Measurements from ENCODE around the gene EDARADD.

The EDARADD gene

GRCh38 chr1:236511735-236512418, 117.8 kb downstream of the EDARADD start:
- no peak overlapping the region for H3K27ac Mint-ChIP-seq
- peaks cover 32% of the 10 kb centered on the region for H3K4me1 Mint-ChIP-seq

GRCh38 chr1:236514703-236515442, 120.8 kb downstream of the EDARADD start:
- no peak overlapping the region for H3K27ac Mint-ChIP-seq
- H3K4me3 Mint-ChIP-seq: no peak overlapping the region
- no peaks in the 10 kb centered on the region for H3K36me3 Mint-ChIP-seq (ENCODE audit: low read depth)
- H3K27me3 Mint-ChIP-seq (ENCODE audit: low read depth, poor library complexity): peaks cover 6% of the 10 kb centered on the region
- no peak for DNase-seq
- TF ChIP-seq CTCF (IDR thresholded peaks at IDR 0.05): no peak
- no peaks in the 10 kb centered on the region for H3K9me3 Mint-ChIP-seq
- H3K4me1 Mint-ChIP-seq: peaks cover 19% of the 10 kb centered on the region

More at GRCh38 chr1:236511735-236512418, 117.8 kb downstream of the EDARADD start:
- Mint-ChIP-seq H3K27me3 (ENCODE audit: low read depth, poor library complexity) (peaks cover 2% of the 10 kb centered on the region), H3K9me3 (no peaks in the 10 kb centered on the region), H3K4me3 (no peak overlapping the region), H3K36me3 (ENCODE audit: low read depth) (no peaks in the 10 kb centered on the region)
- DNase-seq: no peak
- TF ChIP-seq CTCF (IDR thresholded peaks at IDR 0.05): no peak

DNA sequence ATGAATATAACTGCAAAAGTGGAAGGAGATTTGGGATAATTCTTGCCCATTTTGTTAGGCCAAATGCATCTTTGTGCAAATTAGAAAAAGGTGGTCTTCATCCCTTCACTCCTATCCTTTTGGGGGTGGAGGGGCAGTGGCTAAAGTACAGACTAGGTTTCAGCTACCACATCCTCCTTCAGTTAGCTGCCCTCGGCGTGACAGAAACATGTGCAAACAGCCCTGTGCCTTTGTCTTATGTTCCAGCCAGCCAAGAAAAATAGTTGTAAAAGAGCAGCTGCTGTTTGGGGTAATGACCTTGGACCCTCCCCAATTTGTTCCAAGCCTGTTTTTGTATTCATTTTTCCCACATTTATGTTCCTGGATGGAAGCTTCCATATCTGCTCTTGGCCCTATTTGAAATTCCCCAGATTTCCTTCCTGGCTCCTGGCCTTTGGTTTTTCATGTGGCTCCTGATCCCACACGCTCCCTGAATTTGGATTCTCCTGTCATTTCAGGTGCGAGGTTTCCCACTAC, 121.4 kb downstream of the EDARADD start:
- Mint-ChIP-seq H3K4me3 (no peak overlapping the region), H3K36me3 (ENCODE audit: low read depth) (no peaks in the 10 kb centered on the region), H3K27ac (peak overlapping the region; percentile 22), H3K27me3 (ENCODE audit: low read depth, poor library complexity) (peaks cover 6% of the 10 kb centered on the region), H3K9me3 (no peaks in the 10 kb centered on the region), H3K4me1 (peaks cover 17% of the 10 kb centered on the region)
- TF ChIP-seq CTCF (IDR thresholded peaks at IDR 0.05): no peak
- no peak for DNase-seq

- Mint-ChIP-seq H3K27ac (peak overlapping the region; percentile 65), H3K36me3 (ENCODE audit: low read depth) (no peaks in the 10 kb centered on the region), H3K27me3 (ENCODE audit: low read depth, poor library complexity) (peaks cover 6% of the 10 kb centered on the region), H3K4me3 (no peak overlapping the region), H3K4me1 (peaks cover 17% of the 10 kb centered on the region), H3K9me3 (no peaks in the 10 kb centered on the region)
- TF ChIP-seq CTCF (IDR thresholded peaks at IDR 0.05): no peak
- no peak for DNase-seq
These were observed 123.0 kb downstream of the EDARADD start for GRCh38 chr1:236516929-236517704.

- Mint-ChIP-seq H3K4me3 (no peak overlapping the region), H3K4me1 (peaks cover 23% of the 10 kb centered on the region), H3K9me3 (no peaks in the 10 kb centered on the region), H3K36me3 (ENCODE audit: low read depth) (no peaks in the 10 kb centered on the region), H3K27ac (no peak overlapping the region), H3K27me3 (ENCODE audit: low read depth, poor library complexity) (peaks cover 6% of the 10 kb centered on the region)
- no peak for DNase-seq
- TF ChIP-seq CTCF (IDR thresholded peaks at IDR 0.05): no peak
These were observed 124.2 kb downstream of the EDARADD start for GRCh38 chr1:236518322-236518721.
